HepG2 (cell line): Measurements from ENCODE around the gene TEK. TPM values are rescaled to one million over a fixed set of nuclear protein-coding genes. Genes with fewer than 3 reads are reported as not detected.

Experiments used
- ATAC-seq: fragments of 200-7000 bp; cut with Tn5 transposase; 3 replicates; pipeline ENCODE4 v1.9.1; 2020; ENCODE audit warnings: mild to moderate bottlenecking, moderate library complexity
- BruUV-seq: library from RNA; stranded (reverse); fragments of 400-500 nt; replicated peaks from 2 replicates; lab custom pipeline; 2021; lab: Mats Ljungman, UMichigan
- CTCF ChIA-PET: fragments of 300-600 bp; formaldehyde crosslinking; extraction: SDS; loops from one replicate; lab custom pipeline; 2021; ENCODE audit warnings: low total read pairs, inconsistent platforms, low intra/inter-chr PET ratio; lab: Yijun Ruan, JAX
- POLR2A ChIA-PET: fragments of 350-600 bp; sonication (Branson Sonifier 250); formaldehyde crosslinking; loops from one replicate; lab custom pipeline; 2020; ENCODE audit warnings: antibody characterized with exemption, inconsistent platforms; lab: Yijun Ruan, JAX
- DNase-seq: peaks from one replicate; pipeline ENCODE4 v3.0.0-alpha.2; 2015; ENCODE audit warnings: low spot score
- FAIRE-seq: peaks from 3 replicates; lab custom pipeline; 2011; peaks lifted over from hg19 to GRCh38; lab: Jason Lieb, UNC
- H2AFZ ChIP-seq: one replicate; pipeline ENCODE4 v1.6.1; 2011; ENCODE audit warnings: low read length, inconsistent platforms
- H3K27ac ChIP-seq: fragments of 300-600 bp; 3 replicates; pipeline ENCODE4 v1.8.0; 2011; ENCODE audit warnings: mixed run types, mild to moderate bottlenecking, mixed read lengths, low read length, inconsistent platforms; ENCODE audit not compliant: insufficient read depth; ENCODE audit errors: extremely low read length
- H3K27me3 ChIP-seq, 2 experiments: fragments of 200-600 bp in 1 of 2; 2 replicates in 1 of 2; 3 replicates in 1 of 2; pipeline versions ENCODE4 v1.6.0 to v1.8.0; 2011; ENCODE audit warnings: low read length in 2 of 2, mild to moderate bottlenecking in 2 of 2, moderate library complexity in 2 of 2, inconsistent platforms in 1 of 2; ENCODE audit not compliant: insufficient read depth in 2 of 2, control insufficient read depth in 1 of 2
- H3K36me3 ChIP-seq, 2 experiments: fragments of 200-600 bp in 1 of 2; replicated peaks in 1 of 2; 2 replicates in 1 of 2; 3 replicates in 1 of 2; pipeline versions ENCODE4 v1.5.1 to v1.8.0; 2011; ENCODE audit warnings: low read length in 2 of 2, inconsistent platforms in 1 of 2; ENCODE audit not compliant: insufficient read depth in 2 of 2, control insufficient read depth in 1 of 2
- H3K4me1 ChIP-seq: 2 replicates; pipeline ENCODE4 v1.5.1; 2012; ENCODE audit warnings: low read length, inconsistent platforms; ENCODE audit not compliant: insufficient read depth
- H3K4me2 ChIP-seq: 2 replicates; pipeline ENCODE4 v1.6.0; 2011; ENCODE audit warnings: low read depth, low read length, inconsistent platforms
- H3K4me3 ChIP-seq, 3 experiments: fragments of 200-600 bp in 1 of 3; sonication (generic), shearing (Covaris generic) in 1 of 3; replicated peaks in 1 of 3; 2 replicates each; pipeline ENCODE4 v1.5.1; 2011 to 2016; ENCODE audit warnings: low read length in 3 of 3, inconsistent platforms in 2 of 3, low read depth in 2 of 3, mild to moderate bottlenecking in 2 of 3, control low read depth in 1 of 3, mixed read lengths in 1 of 3; ENCODE audit not compliant: insufficient read depth in 1 of 3
- H3K79me2 ChIP-seq: one replicate; pipeline ENCODE4 v1.6.1; 2011; ENCODE audit warnings: low read length, inconsistent platforms; ENCODE audit not compliant: insufficient read depth
- H3K9ac ChIP-seq: 2 replicates; pipeline ENCODE4 v1.6.0; 2011; ENCODE audit warnings: mild to moderate bottlenecking, low read depth, low read length, inconsistent platforms; ENCODE audit not compliant: insufficient read depth
- H3K9me3 ChIP-seq: 2 replicates; pipeline ENCODE4 v1.5.1; 2012; ENCODE audit warnings: mild to moderate bottlenecking, low read length
- H4K20me1 ChIP-seq: 2 replicates; pipeline ENCODE4 v1.6.0; 2011; ENCODE audit warnings: inconsistent platforms, mild to moderate bottlenecking, low read length, moderate library complexity; ENCODE audit not compliant: insufficient read depth
- CAMTA2 ChIP-seq: sonication (generic); formaldehyde crosslinking; IDR thresholded peaks from 2 replicates; pipeline ENCODE4 v1.4.0; 2020; ENCODE audit warnings: mild to moderate bottlenecking, missing genetic modification reagents, borderline replicate concordance
- KAT7 ChIP-seq: IDR thresholded peaks from 2 replicates; pipeline ENCODE4 v1.6.1; 2018; ENCODE audit warnings: borderline replicate concordance, missing compliant biosample characterization
- KAT8 ChIP-seq: IDR thresholded peaks from 2 replicates; pipeline ENCODE4 v1.6.1; 2016; ENCODE audit warnings: missing genetic modification reagents, missing compliant biosample characterization
- NBN ChIP-seq: fragments of 450-650 bp; conservative IDR thresholded peaks from 2 replicates; pipeline ENCODE4 v1.6.1; 2017
- PITX1 ChIP-seq: sonication (generic); formaldehyde crosslinking; IDR thresholded peaks from 2 replicates; pipeline ENCODE4 v1.5.1; 2020; ENCODE audit warnings: mild to moderate bottlenecking, missing genetic modification reagents
- POGZ ChIP-seq: sonication (generic); formaldehyde crosslinking; IDR thresholded peaks from 2 replicates; pipeline ENCODE4 v1.4.0; 2020; ENCODE audit warnings: mild to moderate bottlenecking, missing genetic modification reagents
- REL ChIP-seq: sonication (generic); formaldehyde crosslinking; conservative IDR thresholded peaks from 2 replicates; pipeline ENCODE4 v1.8.0; 2022; ENCODE audit warnings: mild to moderate bottlenecking, missing genetic modification reagents, moderate library complexity
- SMC3 ChIP-seq: IDR thresholded peaks from 2 replicates; pipeline ENCODE4 v1.6.1; 2011; ENCODE audit warnings: low read length, improper control_type of control experiment
- SMYD3 ChIP-seq: sonication (generic); formaldehyde crosslinking; IDR thresholded peaks from 2 replicates; pipeline ENCODE4 v1.8.1; 2023; ENCODE audit warnings: mild to moderate bottlenecking, missing genetic modification reagents
- TBP ChIP-seq: sonication (generic); formaldehyde crosslinking; IDR thresholded peaks from 2 replicates; pipeline ENCODE4 v1.5.0; 2020; ENCODE audit warnings: missing genetic modification reagents
- TBX3 ChIP-seq: fragments of 450-650 bp; IDR thresholded peaks from 2 replicates; pipeline ENCODE4 v1.6.1; 2017; ENCODE audit warnings: antibody characterized with exemption, mild to moderate bottlenecking, inconsistent platforms, borderline replicate concordance
- ZFP1 ChIP-seq: IDR thresholded peaks from 2 replicates; pipeline ENCODE4 v1.6.1; 2016
- ZNF256 ChIP-seq: sonication (generic); formaldehyde crosslinking; conservative IDR thresholded peaks from 2 replicates; pipeline ENCODE4 v1.4.0; 2020; ENCODE audit warnings: missing genetic modification reagents
- ZNF292 ChIP-seq: sonication (generic); formaldehyde crosslinking; IDR thresholded peaks from 2 replicates; pipeline ENCODE4 v1.8.1; 2022; ENCODE audit warnings: mild to moderate bottlenecking, low read depth, missing genetic modification reagents, borderline replicate concordance
- ZNF550 ChIP-seq: sonication (generic); formaldehyde crosslinking; IDR thresholded peaks from 2 replicates; pipeline ENCODE4 v1.4.0; 2020; ENCODE audit warnings: mild to moderate bottlenecking, missing genetic modification reagents, borderline replicate concordance
- ZNF83 ChIP-seq: sonication (generic); formaldehyde crosslinking; IDR thresholded peaks from 2 replicates; pipeline ENCODE4 v1.4.0; 2020; ENCODE audit warnings: missing genetic modification reagents, mild to moderate bottlenecking, borderline replicate concordance
- WGBS: methylation state at CpG from one replicate; pipeline ENCODE4 v1.1.6; 2017; ENCODE audit warnings: low lambda C conversion rate; 5-methylcytosine and 5-hydroxymethylcytosine counted together
- in situ Hi-C: cut with HindIII; loops from 2 replicates; pipeline ENCODE4 v1.10.0; 2017; ENCODE audit warnings: low pct_unique_long_range_greater_than_20kb; ENCODE audit not compliant: extremely low pct_ligation_motif_present
- intact Hi-C: fragments of 100-400 bp; cut with micrococcal nuclease; formaldehyde crosslinking; loops from one replicate; pipeline ENCODE4 v1.10.0; 2022; ENCODE audit not compliant: unreplicated experiment
- polyA plus RNA-seq, 8 experiments: library from polyadenylated mRNA; depleted of rRNA in 3 of 8; stranded (reverse) in 7 of 8; unstranded in 1 of 8; fragments of >200 nt; fragmentation: Illumina TruSeq in 4 of 8; extraction: Trizol in 4 of 8; gene quantifications; 2 replicates each; pipeline versions ENCODE4 v1.2.1 to v1.2.3, GENCODE V29; 2011 to 2016; ENCODE audit warnings: low read depth in 4 of 8, missing spikeins in 1 of 8, mixed read lengths in 1 of 8; ENCODE audit not compliant: insufficient read depth in 1 of 8
- total RNA-seq, 5 experiments: library from RNA; depleted of rRNA; stranded (reverse); fragments of >200 nt; fragmentation: Illumina TruSeq; extraction: Trizol; gene quantifications; 2 replicates each; pipeline ENCODE4 v1.2.3, GENCODE V29; 2016; ENCODE audit warnings: low read depth in 1 of 5
- TF ChIP-seq, protein P1 (sequence below): sonication (generic); formaldehyde crosslinking; IDR thresholded peaks from 2 replicates; pipeline ENCODE4 v1.5.0; 2020; ENCODE audit warnings: mild to moderate bottlenecking, missing genetic modification reagents
- TF ChIP-seq, protein P2 (sequence below): sonication (generic); formaldehyde crosslinking; IDR thresholded peaks from 2 replicates; pipeline ENCODE4 v1.5.1; 2020; ENCODE audit warnings: missing genetic modification reagents, mild to moderate bottlenecking, borderline replicate concordance

The TEK gene
- total and polyA plus RNA-seq, 2 of the 13 experiments (the other 11 are each of a cell fraction or from before 2014, with no cell fraction given), result not detected

DNA sequence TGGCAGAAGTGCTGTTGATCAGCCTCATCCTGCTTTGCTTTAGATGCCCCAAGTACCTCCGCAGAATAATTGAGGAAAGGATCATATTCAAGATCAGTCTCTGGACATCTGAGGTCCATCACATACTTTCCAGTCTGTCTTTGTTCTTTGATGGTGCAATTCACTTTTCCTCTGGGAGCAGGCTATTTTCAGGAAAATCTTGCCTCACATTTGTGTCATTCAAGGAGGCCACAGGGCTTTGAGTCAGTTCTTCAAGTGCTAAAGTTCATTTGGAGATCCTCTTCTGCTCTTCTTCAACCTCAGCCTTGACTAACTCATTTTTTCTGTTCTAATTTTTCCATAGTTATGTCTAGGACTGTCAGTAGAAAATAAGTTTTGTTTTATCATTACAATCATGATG, 169.3 kb downstream of the TEK start (continued):
- TF ChIP-seq PITX1 (CRISPR knock-in tag), result no peak
- no peak for TF ChIP-seq SMYD3 (CRISPR knock-in tag)
- TF ChIP-seq KAT7, result no peak
- TF ChIP-seq, protein P1, sequence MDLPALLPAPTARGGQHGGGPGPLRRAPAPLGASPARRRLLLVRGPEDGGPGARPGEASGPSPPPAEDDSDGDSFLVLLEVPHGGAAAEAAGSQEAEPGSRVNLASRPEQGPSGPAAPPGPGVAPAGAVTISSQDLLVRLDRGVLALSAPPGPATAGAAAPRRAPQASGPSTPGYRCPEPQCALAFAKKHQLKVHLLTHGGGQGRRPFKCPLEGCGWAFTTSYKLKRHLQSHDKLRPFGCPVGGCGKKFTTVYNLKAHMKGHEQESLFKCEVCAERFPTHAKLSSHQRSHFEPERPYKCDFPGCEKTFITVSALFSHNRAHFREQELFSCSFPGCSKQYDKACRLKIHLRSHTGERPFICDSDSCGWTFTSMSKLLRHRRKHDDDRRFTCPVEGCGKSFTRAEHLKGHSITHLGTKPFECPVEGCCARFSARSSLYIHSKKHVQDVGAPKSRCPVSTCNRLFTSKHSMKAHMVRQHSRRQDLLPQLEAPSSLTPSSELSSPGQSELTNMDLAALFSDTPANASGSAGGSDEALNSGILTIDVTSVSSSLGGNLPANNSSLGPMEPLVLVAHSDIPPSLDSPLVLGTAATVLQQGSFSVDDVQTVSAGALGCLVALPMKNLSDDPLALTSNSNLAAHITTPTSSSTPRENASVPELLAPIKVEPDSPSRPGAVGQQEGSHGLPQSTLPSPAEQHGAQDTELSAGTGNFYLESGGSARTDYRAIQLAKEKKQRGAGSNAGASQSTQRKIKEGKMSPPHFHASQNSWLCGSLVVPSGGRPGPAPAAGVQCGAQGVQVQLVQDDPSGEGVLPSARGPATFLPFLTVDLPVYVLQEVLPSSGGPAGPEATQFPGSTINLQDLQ (CRISPR knock-in tag), result no peak

DNA sequence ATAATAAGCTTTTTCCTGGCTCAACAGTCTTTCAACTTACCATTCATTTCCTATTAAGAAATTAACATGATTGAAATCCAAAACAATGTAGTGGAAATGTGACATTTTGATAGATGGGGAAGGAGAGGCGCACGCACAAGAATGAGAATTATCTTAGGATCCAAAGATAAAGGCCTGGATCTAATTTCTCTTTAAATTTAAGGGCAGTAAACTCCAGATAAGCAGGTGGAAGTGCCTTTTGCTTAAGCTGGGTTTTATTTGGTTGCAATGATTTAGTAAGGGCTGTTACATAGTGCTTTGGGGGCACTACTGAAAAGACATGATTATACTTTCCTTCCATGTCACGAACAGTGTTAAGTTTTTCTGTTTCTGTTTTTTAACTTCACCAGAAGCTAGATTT, 170.6 kb downstream of the TEK start:
- ATAC-seq (no peak), DNase-seq (no peak), FAIRE-seq (no peak)
- no peaks in the 10 kb centered on the region for H4K20me1 ChIP-seq
- intact Hi-C loops, result loop anchor here (5.0 kb wide), 1 partner anchor 387 kb away; the partner anchor contains the start of gene CAAP1
- no peak overlapping the region for H3K4me2 ChIP-seq
- H3K79me2 ChIP-seq, result no peaks in the 10 kb centered on the region
- in situ Hi-C loops, result loop anchor here (5.0 kb wide), 1 partner anchor 247 kb away; no protein-coding TSS in a partner anchor
- TF ChIP-seq SMC3 (no peak), NBN (no peak), POGZ (CRISPR knock-in tag) (no peak), REL (CRISPR knock-in tag) (no peak), ZNF83 (CRISPR knock-in tag) (no peak), TBX3 (no peak), TBP (no peak), CAMTA2 (no peak), ZNF292 (CRISPR knock-in tag) (no peak), KAT8 (CRISPR knock-in tag) (no peak), ZNF256 (CRISPR knock-in tag) (no peak), ZNF550 (CRISPR knock-in tag) (no peak), ZFP1 (CRISPR knock-in tag) (no peak)
- TF ChIP-seq, protein P2, sequence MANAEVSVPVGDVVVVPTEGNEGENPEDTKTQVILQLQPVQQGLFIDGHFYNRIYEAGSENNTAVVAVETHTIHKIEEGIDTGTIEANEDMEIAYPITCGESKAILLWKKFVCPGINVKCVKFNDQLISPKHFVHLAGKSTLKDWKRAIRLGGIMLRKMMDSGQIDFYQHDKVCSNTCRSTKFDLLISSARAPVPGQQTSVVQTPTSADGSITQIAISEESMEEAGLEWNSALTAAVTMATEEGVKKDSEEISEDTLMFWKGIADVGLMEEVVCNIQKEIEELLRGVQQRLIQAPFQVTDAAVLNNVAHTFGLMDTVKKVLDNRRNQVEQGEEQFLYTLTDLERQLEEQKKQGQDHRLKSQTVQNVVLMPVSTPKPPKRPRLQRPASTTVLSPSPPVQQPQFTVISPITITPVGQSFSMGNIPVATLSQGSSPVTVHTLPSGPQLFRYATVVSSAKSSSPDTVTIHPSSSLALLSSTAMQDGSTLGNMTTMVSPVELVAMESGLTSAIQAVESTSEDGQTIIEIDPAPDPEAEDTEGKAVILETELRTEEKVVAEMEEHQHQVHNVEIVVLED (CRISPR knock-in tag), result no peak
- no peak overlapping the region for H3K9ac ChIP-seq
- ChIA-PET CTCF (no interaction called here), POLR2A (no interaction called here)
- no peaks in the 10 kb centered on the region for H3K9me3 ChIP-seq
- H3K36me3 ChIP-seq, result no peaks in the 10 kb centered on the region
- H2AFZ ChIP-seq, result no peak overlapping the region
- H3K27ac ChIP-seq, result no peak overlapping the region
- no TSS peak for BruUV-seq
- H3K4me3 ChIP-seq, result no peak overlapping the region
- peaks cover 1 to 21% of the 10 kb centered on the region in 2 experiments; a peak in 2 of 5 replicates for H3K27me3 ChIP-seq
- WGBS, result 2% methylated on average over 3 of the region's 3 CpGs
- H3K4me1 ChIP-seq, result peaks cover 5% of the 10 kb centered on the region; the same call in 1 of the 2 replicates
